Measurements from ENCODE around the gene TMEM11. TPM values are rescaled to one million over a fixed set of nuclear protein-coding genes. Genes with fewer than 3 reads are reported as not detected.
A peak's percentile ranks its signal among the peaks of the same experiment; 100 is the strongest.

The TMEM11 gene
- total RNA-seq, 1 experiment from 2014 or later, result 32.5 TPM

GRCh38 chr17:21199311-21199710 is 14.7 kb downstream of the TMEM11 start:
- Histone ChIP-seq H3K18ac (ENCODE audit: insufficient read length, low read depth, low read length) (no peak overlapping the region), H3K4me2 (ENCODE audit: insufficient read depth, insufficient read length, low read length) (no peak overlapping the region), H3T11ph (ENCODE audit: low read length) (no peak overlapping the region), H3K4ac (ENCODE audit: low read depth, low read length) (no peak overlapping the region), H4K5ac (ENCODE audit: insufficient read length, low read depth, low read length) (no peak overlapping the region), H3K4me1 (ENCODE audit: insufficient read depth, low read length) (peaks cover 13% of the 10 kb centered on the region; the same call in 1 of the 2 replicates), H4K91ac (ENCODE audit: insufficient read length, low read depth, low read length) (no peak overlapping the region), H2AK5ac (ENCODE audit: insufficient read length, low read length) (no peak overlapping the region), H2BK20ac (ENCODE audit: low read depth, low read length, poor library complexity, severe bottlenecking) (no peak overlapping the region), H4K20me1 (ENCODE audit: control insufficient read depth, insufficient read depth, insufficient read length) (no peaks in the 10 kb centered on the region), H3K23ac (ENCODE audit: insufficient read length, low read depth, low read length) (no peak overlapping the region), H3K9me3 (ENCODE audit: control insufficient read depth, low read depth, low read length) (no peaks in the 10 kb centered on the region), H3K9ac (ENCODE audit: extremely low read depth, insufficient read length, low read length) (no peak overlapping the region), H4K8ac (replicated peaks; ENCODE audit: insufficient read length, low read depth, low read length) (no peak overlapping the region), H3K79me1 (ENCODE audit: insufficient read depth, low read depth, low read length, poor library complexity, severe bottlenecking) (peaks cover 7% of the 10 kb centered on the region), H2AFZ (ENCODE audit: low read length) (no peak overlapping the region), H2BK12ac (ENCODE audit: insufficient read length, low read depth, low read length) (no peak overlapping the region), H3K14ac (ENCODE audit: insufficient read depth, low read length) (no peak overlapping the region), H3K56ac (ENCODE audit: insufficient read length, low read depth, low read length) (no peak overlapping the region), H3K23me2 (ENCODE audit: insufficient read length, low read depth, low read length, poor library complexity, severe bottlenecking) (no peaks in the 10 kb centered on the region), H3K27me3 (ENCODE audit: insufficient read depth, low read length) (no peaks in the 10 kb centered on the region), H2BK120ac (ENCODE audit: low read depth, low read length, poor library complexity, severe bottlenecking) (no peak overlapping the region), H3K27ac (ENCODE audit: insufficient read length, low read depth, low read length) (peak overlapping the region; percentile 8), H2BK15ac (ENCODE audit: low read depth, low read length) (no peak overlapping the region), H2BK5ac (ENCODE audit: insufficient read length, low read length) (no peak overlapping the region), H3K79me2 (ENCODE audit: insufficient read depth, low read length) (peaks cover 18% of the 10 kb centered on the region; the same call in 1 of the 2 replicates)
- H3K9me3 Mint-ChIP-seq, result no peaks in the 10 kb centered on the region
- peak; percentile 84 for DNase-seq
- peak overlapping the region; percentile 95 to 97 (median 96) for H3K27ac Mint-ChIP-seq
- peaks cover 21 to 34% (median 26%) of the 10 kb centered on the region in 3 experiments for H3K36me3 Mint-ChIP-seq (ENCODE audit: insufficient read depth in 1 of 3, low read depth in 3 of 3)
- no peak; the same call in 2 of the 3 replicates for TF ChIP-seq CTCF (conservative IDR thresholded peaks at IDR 0.05)
- no CpG with 5 or more reads among the region's 9 CpGs for WGBS (ENCODE audit: extremely low coverage, insufficient read length, low lambda C conversion rate)
- no peaks in the 10 kb centered on the region for H3K27me3 Mint-ChIP-seq (ENCODE audit: low read depth)
- peak overlapping the region; percentile 26 to 62; a peak in 4 of 5 replicates for H3K4me3 Mint-ChIP-seq
- H3K4me1 Mint-ChIP-seq, result peaks cover 32 to 40% of the 10 kb centered on the region in 2 experiments
